Kidney epithelial cell (primary cell): ENCODE results near the gene NABP1. TPM values are rescaled to one million over a fixed set of nuclear protein-coding genes. Genes with fewer than 3 reads are reported as not detected.

Source experiments
- DNase-seq: peaks from one replicate; pipeline ENCODE4 v3.0.0-alpha.2; 2010; ENCODE audit warnings: low read depth
- H3K27me3 ChIP-seq: 2 replicates; pipeline ENCODE4 v1.6.0; 2011; ENCODE audit warnings: low read length; ENCODE audit not compliant: control insufficient read depth, insufficient read depth
- H3K36me3 ChIP-seq: 2 replicates; pipeline ENCODE4 v1.5.1; 2011; ENCODE audit warnings: low read length; ENCODE audit not compliant: control insufficient read depth, insufficient read depth
- H3K4me3 ChIP-seq: 2 replicates; pipeline ENCODE4 v1.5.1; 2011; ENCODE audit warnings: low read depth, mild to moderate bottlenecking, control low read depth, low read length
- total RNA-seq: library from RNA; depleted of rRNA; stranded (reverse); fragments of >200 nt; gene quantifications from 2 replicates; pipeline ENCODE4 v1.2.3, GENCODE V29; 2015
- TF ChIP-seq, protein P1 (sequence below): IDR thresholded peaks from 2 replicates; pipeline ENCODE4 v1.5.1; 2011; ENCODE audit warnings: mild to moderate bottlenecking, moderate library complexity, low read length, control low read depth, inconsistent platforms; ENCODE audit not compliant: insufficient read depth, poor library complexity, severe bottlenecking

The NABP1 gene
- total RNA-seq, 1 donor from 2014 or later, result 18.3 TPM

GRCh38 chr2:191645032-191645431 is 32.9 kb upstream of the NABP1 start:
- Histone ChIP-seq H3K36me3 (no peaks in the 10 kb centered on the region), H3K4me3 (no peak overlapping the region), H3K27me3 (no peaks in the 10 kb centered on the region)
- TF ChIP-seq, protein P1, sequence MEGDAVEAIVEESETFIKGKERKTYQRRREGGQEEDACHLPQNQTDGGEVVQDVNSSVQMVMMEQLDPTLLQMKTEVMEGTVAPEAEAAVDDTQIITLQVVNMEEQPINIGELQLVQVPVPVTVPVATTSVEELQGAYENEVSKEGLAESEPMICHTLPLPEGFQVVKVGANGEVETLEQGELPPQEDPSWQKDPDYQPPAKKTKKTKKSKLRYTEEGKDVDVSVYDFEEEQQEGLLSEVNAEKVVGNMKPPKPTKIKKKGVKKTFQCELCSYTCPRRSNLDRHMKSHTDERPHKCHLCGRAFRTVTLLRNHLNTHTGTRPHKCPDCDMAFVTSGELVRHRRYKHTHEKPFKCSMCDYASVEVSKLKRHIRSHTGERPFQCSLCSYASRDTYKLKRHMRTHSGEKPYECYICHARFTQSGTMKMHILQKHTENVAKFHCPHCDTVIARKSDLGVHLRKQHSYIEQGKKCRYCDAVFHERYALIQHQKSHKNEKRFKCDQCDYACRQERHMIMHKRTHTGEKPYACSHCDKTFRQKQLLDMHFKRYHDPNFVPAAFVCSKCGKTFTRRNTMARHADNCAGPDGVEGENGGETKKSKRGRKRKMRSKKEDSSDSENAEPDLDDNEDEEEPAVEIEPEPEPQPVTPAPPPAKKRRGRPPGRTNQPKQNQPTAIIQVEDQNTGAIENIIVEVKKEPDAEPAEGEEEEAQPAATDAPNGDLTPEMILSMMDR, result no peak
- no peak for DNase-seq

- no peaks in the 10 kb centered on the region for H3K36me3 ChIP-seq
- TF ChIP-seq, protein P1, result no peak
- no peaks in the 10 kb centered on the region for H3K27me3 ChIP-seq
- no peak for DNase-seq
- H3K4me3 ChIP-seq, result no peak overlapping the region
Observed at GRCh38 chr2:191645434-191646162, 32.3 kb upstream of the NABP1 start.

DNA sequence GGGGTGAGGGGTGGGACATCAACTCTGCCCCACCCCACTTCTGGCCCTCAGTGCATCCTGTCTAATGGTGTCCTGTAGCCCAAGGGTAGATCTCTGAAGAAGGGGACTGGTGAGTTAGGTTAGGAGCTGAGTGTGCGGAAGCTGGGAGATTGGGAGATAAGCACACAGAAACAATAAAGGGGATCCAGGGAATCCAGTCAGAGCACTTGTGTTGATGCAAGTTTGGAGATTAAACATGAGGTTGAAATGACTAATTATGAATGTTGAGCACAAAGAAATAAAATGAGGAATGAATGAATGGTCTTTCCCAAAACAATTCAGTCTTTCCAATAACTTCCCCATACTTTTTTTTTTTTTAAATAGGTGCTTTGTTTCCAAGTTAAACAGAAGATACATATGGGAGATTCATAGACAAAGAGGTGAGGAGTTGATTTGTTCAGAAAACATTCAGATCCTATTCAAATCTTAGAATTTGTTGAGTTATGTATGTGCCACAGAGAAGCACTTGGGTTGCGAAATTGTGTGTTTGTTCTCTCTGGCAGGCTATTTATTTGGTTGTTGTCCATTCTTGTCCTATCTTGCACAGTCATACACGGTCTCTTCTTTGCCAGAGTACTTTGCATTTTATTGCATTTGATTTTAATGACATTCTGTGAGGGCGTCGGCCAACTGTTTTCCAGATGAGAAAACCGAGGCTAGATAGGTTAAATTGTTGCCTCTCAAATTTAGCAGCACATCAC is 31.6 kb upstream of the NABP1 start:
- no peak overlapping the region for H3K4me3 ChIP-seq
- no peak for DNase-seq
- H3K27me3 ChIP-seq, result no peaks in the 10 kb centered on the region
- no peaks in the 10 kb centered on the region for H3K36me3 ChIP-seq
- TF ChIP-seq, protein P1, result no peak

DNA sequence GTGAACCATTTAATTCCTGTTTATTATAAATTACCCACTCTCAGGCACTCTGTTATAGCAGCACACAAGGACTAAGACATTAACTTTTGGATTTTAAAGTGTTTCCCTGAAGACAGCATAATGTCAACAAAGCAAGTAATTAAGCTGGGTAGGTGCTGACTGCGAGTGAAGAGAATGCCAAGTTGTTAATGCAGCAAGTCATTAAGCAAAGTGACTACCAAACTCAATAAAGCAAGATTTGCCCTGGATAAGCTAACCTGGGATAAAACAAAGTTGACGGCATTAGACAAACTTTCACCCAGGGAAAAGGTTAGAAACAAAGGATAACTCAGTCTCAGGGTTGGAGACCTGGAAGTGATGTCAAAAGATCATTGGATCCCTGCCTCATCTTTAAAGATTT is 28.4 kb upstream of the NABP1 start:
- TF ChIP-seq, protein P1, result no peak
- H3K27me3 ChIP-seq, result no peaks in the 10 kb centered on the region
- H3K36me3 ChIP-seq, result no peaks in the 10 kb centered on the region
- no peak overlapping the region for H3K4me3 ChIP-seq
- DNase-seq, result no peak

- Histone ChIP-seq H3K36me3 (no peaks in the 10 kb centered on the region), H3K4me3 (no peak overlapping the region), H3K27me3 (no peaks in the 10 kb centered on the region)
- TF ChIP-seq, protein P1, result no peak
- DNase-seq, result no peak
Observed at GRCh38 chr2:191650896-191651773, 26.8 kb upstream of the NABP1 start.
